ENCODE results near the gene CCDC33. TPM values are rescaled to one million over a fixed set of nuclear protein-coding genes. Genes with fewer than 3 reads are reported as not detected.

Gene CCDC33
- 5.6 to 10.6 TPM (median 6.1 TPM) in 3 replicates for total RNA-seq (2021)
- percentile 20 among the genes with signal in this experiment for Bru-seq, nascent RNA
- long read RNA-seq, experiment 1, partial matches to known transcripts, result 0 of 3 reads
- long read RNA-seq, experiment 1, other reads (novel, unspliced or antisense), result 2 of 3 reads
- long read RNA-seq, experiment 2, partial matches to known transcripts, result 1 of 3 reads
- long read RNA-seq, experiment 2, other reads (novel, unspliced or antisense), result 2 of 3 reads
- long read RNA-seq, experiment 3, partial matches to known transcripts, result 1 of 3 reads
- long read RNA-seq, experiment 3, other reads (novel, unspliced or antisense), result 2 of 3 reads

- H3K4me3 Mint-ChIP-seq, result no peak within 1 kb of the TSS
- TF ChIP-seq JAZF1 (CRISPR knock-in tag; IDR thresholded peaks at IDR 0.05), result no peak
- no peak for TF ChIP-seq TEAD4 (CRISPR knock-in tag; IDR thresholded peaks at IDR 0.05)
- TF ChIP-seq FOXP1 (CRISPR knock-in tag; IDR thresholded peaks at IDR 0.05; ENCODE audit: borderline replicate concordance), result no peak
- no peak for TF ChIP-seq EMX1 (CRISPR knock-in tag; IDR thresholded peaks at IDR 0.05)
- no peak for TF ChIP-seq MAX (CRISPR knock-in tag; IDR thresholded peaks at IDR 0.05)
- H3K27ac Mint-ChIP-seq, result no peak within 1 kb of the TSS
- peaks cover 25% of the 10 kb centered on the region for H3K4me1 Mint-ChIP-seq
- POLR2A ChIA-PET, result interaction anchor here (0.6 kb wide), 1 partner anchor 9 kb away, joined by 3 read pairs; no protein-coding TSS in a partner anchor
- peaks cover 33% of the 10 kb centered on the region for H3K27me3 Mint-ChIP-seq (ENCODE audit: low read depth)
- no peaks in the 10 kb centered on the region for H3K9me3 Mint-ChIP-seq
- DNase-seq (ENCODE audit: low spot score) (no peak), ATAC-seq (no peak)
- CTCF ChIA-PET, result interaction anchor here (0.6 to 0.7 kb wide), 2 partner anchors 11 to 182 kb away, joined by 3 read pairs; no protein-coding TSS in a partner anchor
- H3K36me3 Mint-ChIP-seq, result no peaks in the 10 kb centered on the region
These were observed at the start of gene CCDC33 for GRCh38 chr15:74235962-74236361. TSS of gene CCDC33 (plus strand) at chr15:74236326. CDS start at chr15:74236720, 394 bp downstream.

- Mint-ChIP-seq H3K27ac (no peak overlapping the region), H3K4me3 (no peak overlapping the region), H3K4me1 (no peaks in the 10 kb centered on the region), H3K27me3 (ENCODE audit: low read depth) (no peaks in the 10 kb centered on the region), H3K36me3 (no peaks in the 10 kb centered on the region), H3K9me3 (no peaks in the 10 kb centered on the region)
- CTCF ChIA-PET, result interaction anchor here (0.7 to 1.3 kb wide), 6 partner anchors 15 to 140 kb away, joined by 3 to 5 read pairs (median 4); partner anchors contain the start of gene STRA6
- TF ChIP-seq CDX4 (CRISPR knock-in tag; IDR thresholded peaks at IDR 0.05; ENCODE audit: borderline replicate concordance), result no peak
- no peak for TF ChIP-seq MYBL2 (CRISPR knock-in tag; IDR thresholded peaks at IDR 0.05)
- DNase-seq (ENCODE audit: low spot score), result no peak
- POLR2A ChIA-PET, result interaction anchor here (1.2 kb wide), 1 partner anchor 14 kb away, joined by 4 read pairs; the partner anchor contains the start of gene STRA6
- ATAC-seq, result no peak
These were observed 47.9 kb upstream of the CCDC33 start for GRCh38 chr15:74188216-74188615.

GRCh38 chr15:74191798-74192197 is 44.3 kb upstream of the CCDC33 start:
- Mint-ChIP-seq H3K27me3 (ENCODE audit: low read depth) (no peaks in the 10 kb centered on the region), H3K4me3 (no peak overlapping the region), H3K27ac (no peak overlapping the region), H3K9me3 (no peaks in the 10 kb centered on the region), H3K4me1 (no peaks in the 10 kb centered on the region), H3K36me3 (no peaks in the 10 kb centered on the region; the same call in 1 of the 2 replicates)
- ChIA-PET CTCF (interaction anchor here (1.2 to 4.4 kb wide), 3 partner anchors 11 to 116 kb away, joined by 3 to 17 read pairs (median 10); partner anchors contain the start of gene STRA6), POLR2A (interaction anchor here (1.9 kb wide), 1 partner anchor 11 kb away, joined by 6 read pairs; the partner anchor contains the start of gene STRA6)
- TF ChIP-seq STAT6 (CRISPR knock-in tag; conservative IDR thresholded peaks at IDR 0.05; ENCODE audit: low read depth) (no peak), ATF2 (CRISPR knock-in tag; IDR thresholded peaks at IDR 0.05; ENCODE audit: borderline replicate concordance, low read depth) (no peak), MLX (CRISPR knock-in tag; IDR thresholded peaks at IDR 0.05) (no peak), ZBTB43 (CRISPR knock-in tag; IDR thresholded peaks at IDR 0.05) (no peak), ZNF423 (CRISPR knock-in tag; IDR thresholded peaks at IDR 0.05) (no peak), MXD4 (CRISPR knock-in tag; IDR thresholded peaks at IDR 0.05; ENCODE audit: borderline replicate concordance) (no peak), ZNF396 (CRISPR knock-in tag; IDR thresholded peaks at IDR 0.05; ENCODE audit: borderline replicate concordance) (no peak), CBFB (CRISPR knock-in tag; IDR thresholded peaks at IDR 0.05; ENCODE audit: low read depth) (no peak), ELF4 (CRISPR knock-in tag; IDR thresholded peaks at IDR 0.05; ENCODE audit: low read depth) (no peak), SP1 (CRISPR knock-in tag; conservative IDR thresholded peaks at IDR 0.05) (no peak), JAZF1 (CRISPR knock-in tag; IDR thresholded peaks at IDR 0.05) (no peak), ETV6 (CRISPR knock-in tag; IDR thresholded peaks at IDR 0.05) (no peak), AR (CRISPR knock-in tag; IDR thresholded peaks at IDR 0.05) (no peak)
- no peak for DNase-seq (ENCODE audit: low spot score)
- ATAC-seq, result no peak

Measured in WTC11 (cell line).